HEK293 (cell line): ENCODE results near the gene ZBTB26.

ENCODE experiments used
- CTCF ChIA-PET: fragments of 350-600 bp; formaldehyde crosslinking; extraction: SDS; loops from one replicate; lab custom pipeline; 2021; ENCODE audit warnings: antibody characterized with exemption; lab: Yijun Ruan, JAX
- POLR2A ChIA-PET: fragments of 300-600 bp; formaldehyde crosslinking; extraction: SDS; loops from one replicate; lab custom pipeline; 2020; ENCODE audit warnings: antibody characterized with exemption, inconsistent platforms; lab: Yijun Ruan, JAX
- H3K27ac ChIP-seq: fragments of 200-500 bp; sonication (Bioruptor generic); 2 replicates; pipeline ENCODE4 v1.5.1; 2014; ENCODE audit warnings: low read depth, low read length, control low read depth, inconsistent platforms; ENCODE audit errors: extremely low read depth
- H3K36me3 ChIP-seq, 2 experiments: fragments of 200-500 bp in 1 of 2; sonication (Bioruptor generic) in 1 of 2; 1 replicate in 1 of 2; 2 replicates in 1 of 2; pipeline ENCODE4 v1.5.1; 2014 to 2017; ENCODE audit warnings: inconsistent platforms in 2 of 2, low read length in 2 of 2; ENCODE audit not compliant: control insufficient read depth in 2 of 2, insufficient read depth in 1 of 2
- H3K4me1 ChIP-seq: fragments of 200-500 bp; sonication (Bioruptor generic); 2 replicates; pipeline ENCODE4 v1.5.1; 2014; ENCODE audit warnings: mild to moderate bottlenecking, low read length, inconsistent platforms; ENCODE audit not compliant: control insufficient read depth, insufficient read depth
- H3K4me3 ChIP-seq: 2 replicates; pipeline ENCODE4 v1.5.1; 2011; ENCODE audit warnings: low read depth, mild to moderate bottlenecking, control low read depth, low read length, moderate library complexity
- H3K9me3 ChIP-seq: fragments of 200-500 bp; sonication (Bioruptor generic); 2 replicates; pipeline ENCODE4 v1.5.1; 2014; ENCODE audit warnings: low read depth, low read length, inconsistent platforms; ENCODE audit not compliant: control insufficient read depth, insufficient read depth
- FEZF1 ChIP-seq: fragments of 450-650 bp; formaldehyde crosslinking; IDR thresholded peaks from 2 replicates; pipeline ENCODE4 v1.5.1; 2016; ENCODE audit warnings: missing biosample characterization, missing genetic modification characterization
- KLF1 ChIP-seq: fragments of 450-650 bp; formaldehyde crosslinking; IDR thresholded peaks from 2 replicates; pipeline ENCODE4 v1.5.1; 2016; ENCODE audit warnings: missing biosample characterization, missing genetic modification characterization
- MYNN ChIP-seq: fragments of 450-650 bp; formaldehyde crosslinking; IDR thresholded peaks from 2 replicates; pipeline ENCODE4 v1.5.1; 2016; ENCODE audit warnings: missing biosample characterization, missing genetic modification characterization, borderline replicate concordance
- TRIM28 ChIP-seq: IDR thresholded peaks from 2 replicates; pipeline ENCODE4 v1.6.1; 2011; ENCODE audit warnings: low read length, control low read depth, borderline replicate concordance
- ZBTB20 ChIP-seq: fragments of 450-650 bp; formaldehyde crosslinking; IDR thresholded peaks from 2 replicates; pipeline ENCODE4 v1.5.1; 2016; ENCODE audit warnings: missing biosample characterization, missing genetic modification characterization
- ZFHX2 ChIP-seq: fragments of 450-650 bp; formaldehyde crosslinking; conservative IDR thresholded peaks from 2 replicates; pipeline ENCODE4 v1.5.1; 2016; ENCODE audit warnings: missing biosample characterization, missing genetic modification characterization
- ZFP3 ChIP-seq: fragments of 450-650 bp; formaldehyde crosslinking; IDR thresholded peaks from 2 replicates; pipeline ENCODE4 v1.5.1; 2016; ENCODE audit warnings: low read depth, missing biosample characterization, missing genetic modification characterization
- ZFP41 ChIP-seq: fragments of 450-650 bp; formaldehyde crosslinking; IDR thresholded peaks from 2 replicates; pipeline ENCODE4 v1.5.1; 2016; ENCODE audit warnings: missing biosample characterization, missing genetic modification characterization, borderline replicate concordance
- ZFP69B ChIP-seq: fragments of 450-650 bp; formaldehyde crosslinking; IDR thresholded peaks from 2 replicates; pipeline ENCODE4 v1.5.1; 2016; ENCODE audit warnings: missing biosample characterization, missing genetic modification characterization
- ZNF146 ChIP-seq: fragments of 450-650 bp; formaldehyde crosslinking; IDR thresholded peaks from 2 replicates; pipeline ENCODE4 v1.5.1; 2016; ENCODE audit warnings: missing biosample characterization, missing genetic modification characterization
- ZNF202 ChIP-seq: fragments of 450-650 bp; formaldehyde crosslinking; IDR thresholded peaks from 2 replicates; pipeline ENCODE4 v1.5.1; 2016; ENCODE audit warnings: missing biosample characterization, missing genetic modification characterization, borderline replicate concordance
- ZNF266 ChIP-seq: fragments of 450-650 bp; formaldehyde crosslinking; IDR thresholded peaks from 2 replicates; pipeline ENCODE4 v1.5.1; 2016; ENCODE audit warnings: missing biosample characterization, missing genetic modification characterization, low read depth
- ZNF311 ChIP-seq: fragments of 450-650 bp; formaldehyde crosslinking; IDR thresholded peaks from 2 replicates; pipeline ENCODE4 v1.5.1; 2017; ENCODE audit warnings: missing biosample characterization, missing genetic modification characterization, borderline replicate concordance
- ZNF335 ChIP-seq: fragments of 450-650 bp; formaldehyde crosslinking; conservative IDR thresholded peaks from 2 replicates; pipeline ENCODE4 v1.5.1; 2016; ENCODE audit warnings: missing biosample characterization, missing genetic modification characterization
- ZNF362 ChIP-seq: fragments of 450-650 bp; formaldehyde crosslinking; IDR thresholded peaks from 2 replicates; pipeline ENCODE4 v1.5.1; 2016; ENCODE audit warnings: missing biosample characterization, missing genetic modification characterization
- ZNF416 ChIP-seq: fragments of 450-650 bp; formaldehyde crosslinking; IDR thresholded peaks from 2 replicates; pipeline ENCODE4 v1.5.1; 2016; ENCODE audit warnings: missing biosample characterization, missing genetic modification characterization
- ZNF433 ChIP-seq: fragments of 450-650 bp; formaldehyde crosslinking; IDR thresholded peaks from 2 replicates; pipeline ENCODE4 v1.5.1; 2016; ENCODE audit warnings: missing biosample characterization, missing genetic modification characterization, low read depth
- ZNF48 ChIP-seq: fragments of 450-650 bp; formaldehyde crosslinking; IDR thresholded peaks from 2 replicates; pipeline ENCODE4 v1.5.1; 2016; ENCODE audit warnings: missing biosample characterization, missing genetic modification characterization
- ZNF501 ChIP-seq: fragments of 450-650 bp; formaldehyde crosslinking; IDR thresholded peaks from 2 replicates; pipeline ENCODE4 v1.5.1; 2016; ENCODE audit warnings: missing biosample characterization, missing genetic modification characterization
- ZNF521 ChIP-seq: fragments of 450-650 bp; formaldehyde crosslinking; IDR thresholded peaks from 2 replicates; pipeline ENCODE4 v1.5.1; 2017; ENCODE audit warnings: missing biosample characterization, mild to moderate bottlenecking, missing genetic modification characterization
- ZNF558 ChIP-seq: fragments of 450-650 bp; formaldehyde crosslinking; IDR thresholded peaks from 2 replicates; pipeline ENCODE4 v1.5.1; 2016; ENCODE audit warnings: missing biosample characterization, missing genetic modification characterization
- ZNF610 ChIP-seq: fragments of 450-650 bp; formaldehyde crosslinking; IDR thresholded peaks from 2 replicates; pipeline ENCODE4 v1.5.1; 2016; ENCODE audit warnings: missing biosample characterization, missing genetic modification characterization, borderline replicate concordance
- ZNF623 ChIP-seq: fragments of 450-650 bp; formaldehyde crosslinking; IDR thresholded peaks from 2 replicates; pipeline ENCODE4 v1.5.1; 2016; ENCODE audit warnings: missing biosample characterization, missing genetic modification characterization
- ZNF624 ChIP-seq: fragments of 450-650 bp; formaldehyde crosslinking; IDR thresholded peaks from 2 replicates; pipeline ENCODE4 v1.5.1; 2017; ENCODE audit warnings: missing biosample characterization, missing genetic modification characterization
- ZNF707 ChIP-seq: fragments of 450-650 bp; formaldehyde crosslinking; IDR thresholded peaks from 2 replicates; pipeline ENCODE4 v1.5.1; 2016; ENCODE audit warnings: missing biosample characterization, missing genetic modification characterization
- ZNF768 ChIP-seq: fragments of 450-650 bp; formaldehyde crosslinking; IDR thresholded peaks from 2 replicates; pipeline ENCODE4 v1.5.1; 2018; ENCODE audit warnings: missing biosample characterization, mild to moderate bottlenecking, missing genetic modification characterization
- ZSCAN30 ChIP-seq: fragments of 450-650 bp; IDR thresholded peaks from 2 replicates; pipeline ENCODE4 v1.5.1; 2018; ENCODE audit warnings: missing biosample characterization, mild to moderate bottlenecking, missing genetic modification characterization, moderate library complexity
- TF ChIP-seq, protein P1 (sequence below): fragments of 450-650 bp; formaldehyde crosslinking; IDR thresholded peaks from 2 replicates; pipeline ENCODE4 v1.5.1; 2016; ENCODE audit warnings: missing biosample characterization, missing genetic modification characterization
- TF ChIP-seq, protein P2 (sequence below): fragments of 450-650 bp; formaldehyde crosslinking; IDR thresholded peaks from 2 replicates; pipeline ENCODE4 v1.5.1; 2016; ENCODE audit warnings: missing biosample characterization, missing genetic modification characterization
- TF ChIP-seq, protein P3 (sequence below): fragments of 450-650 bp; formaldehyde crosslinking; IDR thresholded peaks from 2 replicates; pipeline ENCODE4 v1.5.1; 2017; ENCODE audit warnings: missing biosample characterization, missing genetic modification characterization
- TF ChIP-seq, protein P4 (sequence below): fragments of 450-650 bp; formaldehyde crosslinking; IDR thresholded peaks from 2 replicates; pipeline ENCODE4 v1.5.1; 2017; ENCODE audit warnings: missing biosample characterization, mild to moderate bottlenecking, missing genetic modification characterization, moderate library complexity

ZBTB26 gene

DNA sequence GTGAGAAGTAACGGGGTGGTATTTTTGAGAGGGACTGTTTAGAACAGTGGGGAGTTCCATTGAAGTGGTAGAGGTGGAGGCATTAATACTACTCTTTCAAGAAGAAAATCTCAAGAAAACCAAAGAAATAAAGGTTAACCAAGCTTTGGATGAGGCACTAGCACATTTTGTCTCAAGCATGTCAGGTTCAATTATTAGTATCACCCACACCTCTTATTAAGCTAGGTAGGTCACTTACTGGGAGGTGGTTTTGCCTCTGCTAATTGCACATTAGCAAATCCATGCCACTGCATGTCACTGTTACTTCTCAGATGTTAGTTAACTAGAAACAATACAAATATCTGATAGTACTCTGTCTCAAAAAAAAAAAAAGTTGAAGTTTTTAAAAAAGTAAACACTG is 19.7 kb upstream of the ZBTB26 start:
- Histone ChIP-seq H3K4me3 (no peak overlapping the region), H3K4me1 (0 out of 2 replicates have a peak, but pooled peaks cover 2% of the 10 kb centered on the region), H3K36me3 (no peaks in the 10 kb centered on the region), H3K9me3 (no peaks in the 10 kb centered on the region), H3K27ac (no peak overlapping the region)
- CTCF ChIA-PET: no interaction called here
- POLR2A ChIA-PET: interaction anchor here (0.7 to 1.2 kb wide), 2 partner anchors 10 to 57 kb away, joined by 3 to 4 read pairs; partner anchors contain the start of gene RABGAP1
- TF ChIP-seq ZFP69B (tag by site-specific recombination) (no peak), ZNF48 (no peak), ZFP3 (tag by site-specific recombination) (no peak), ZSCAN30 (tag by site-specific recombination) (no peak), ZNF433 (no peak), ZFP41 (no peak), ZNF521 (tag by site-specific recombination) (no peak), ZNF416 (tag by site-specific recombination) (no peak), ZNF335 (no peak), ZNF202 (no peak), ZNF311 (tag by site-specific recombination) (no peak), ZNF146 (no peak), KLF1 (tag by site-specific recombination) (no peak), FEZF1 (no peak), ZBTB20 (tag by site-specific recombination) (no peak), ZNF768 (tag by site-specific recombination) (no peak), ZFHX2 (tag by site-specific recombination) (no peak)
- TF ChIP-seq, protein P1, sequence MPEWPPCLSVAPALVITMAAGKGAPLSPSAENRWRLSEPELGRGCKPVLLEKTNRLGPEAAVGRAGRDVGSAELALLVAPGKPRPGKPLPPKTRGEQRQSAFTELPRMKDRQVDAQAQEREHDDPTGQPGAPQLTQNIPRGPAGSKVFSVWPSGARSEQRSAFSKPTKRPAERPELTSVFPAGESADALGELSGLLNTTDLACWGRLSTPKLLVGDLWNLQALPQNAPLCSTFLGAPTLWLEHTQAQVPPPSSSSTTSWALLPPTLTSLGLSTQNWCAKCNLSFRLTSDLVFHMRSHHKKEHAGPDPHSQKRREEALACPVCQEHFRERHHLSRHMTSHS (tag by site-specific recombination): no peak
- TF ChIP-seq, protein P2, sequence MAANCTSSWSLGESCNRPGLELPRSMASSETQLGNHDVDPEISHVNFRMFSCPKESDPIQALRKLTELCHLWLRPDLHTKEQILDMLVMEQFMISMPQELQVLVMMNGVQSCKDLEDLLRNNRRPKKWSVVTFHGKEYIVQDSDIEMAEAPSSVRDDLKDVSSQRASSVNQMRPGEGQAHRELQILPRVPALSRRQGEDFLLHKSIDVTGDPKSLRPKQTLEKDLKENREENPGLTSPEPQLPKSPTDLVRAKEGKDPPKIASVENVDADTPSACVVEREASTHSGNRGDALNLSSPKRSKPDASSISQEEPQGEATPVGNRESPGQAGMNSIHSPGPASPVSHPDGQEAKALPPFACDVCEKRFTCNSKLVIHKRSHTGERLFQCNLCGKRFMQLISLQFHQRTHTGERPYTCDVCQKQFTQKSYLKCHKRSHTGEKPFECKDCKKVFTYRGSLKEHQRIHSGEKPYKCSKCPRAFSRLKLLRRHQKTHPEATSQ (tag by site-specific recombination): no peak
- TF ChIP-seq, protein P3, sequence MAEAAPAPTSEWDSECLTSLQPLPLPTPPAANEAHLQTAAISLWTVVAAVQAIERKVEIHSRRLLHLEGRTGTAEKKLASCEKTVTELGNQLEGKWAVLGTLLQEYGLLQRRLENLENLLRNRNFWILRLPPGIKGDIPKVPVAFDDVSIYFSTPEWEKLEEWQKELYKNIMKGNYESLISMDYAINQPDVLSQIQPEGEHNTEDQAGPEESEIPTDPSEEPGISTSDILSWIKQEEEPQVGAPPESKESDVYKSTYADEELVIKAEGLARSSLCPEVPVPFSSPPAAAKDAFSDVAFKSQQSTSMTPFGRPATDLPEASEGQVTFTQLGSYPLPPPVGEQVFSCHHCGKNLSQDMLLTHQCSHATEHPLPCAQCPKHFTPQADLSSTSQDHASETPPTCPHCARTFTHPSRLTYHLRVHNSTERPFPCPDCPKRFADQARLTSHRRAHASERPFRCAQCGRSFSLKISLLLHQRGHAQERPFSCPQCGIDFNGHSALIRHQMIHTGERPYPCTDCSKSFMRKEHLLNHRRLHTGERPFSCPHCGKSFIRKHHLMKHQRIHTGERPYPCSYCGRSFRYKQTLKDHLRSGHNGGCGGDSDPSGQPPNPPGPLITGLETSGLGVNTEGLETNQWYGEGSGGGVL: no peak

GRCh38 chr9:122950263-122950662 is 19.0 kb upstream of the ZBTB26 start:
- Histone ChIP-seq H3K4me3 (no peak overlapping the region), H3K4me1 (0 out of 2 replicates have a peak, but pooled peaks cover 2% of the 10 kb centered on the region), H3K36me3 (no peaks in the 10 kb centered on the region), H3K9me3 (no peaks in the 10 kb centered on the region), H3K27ac (no peak overlapping the region)
- POLR2A ChIA-PET: interaction anchor here (1.2 kb wide), 1 partner anchor 10 kb away, joined by 4 read pairs; the partner anchor contains the start of gene RABGAP1
- CTCF ChIA-PET: no interaction called here
- TF ChIP-seq, protein P4, sequence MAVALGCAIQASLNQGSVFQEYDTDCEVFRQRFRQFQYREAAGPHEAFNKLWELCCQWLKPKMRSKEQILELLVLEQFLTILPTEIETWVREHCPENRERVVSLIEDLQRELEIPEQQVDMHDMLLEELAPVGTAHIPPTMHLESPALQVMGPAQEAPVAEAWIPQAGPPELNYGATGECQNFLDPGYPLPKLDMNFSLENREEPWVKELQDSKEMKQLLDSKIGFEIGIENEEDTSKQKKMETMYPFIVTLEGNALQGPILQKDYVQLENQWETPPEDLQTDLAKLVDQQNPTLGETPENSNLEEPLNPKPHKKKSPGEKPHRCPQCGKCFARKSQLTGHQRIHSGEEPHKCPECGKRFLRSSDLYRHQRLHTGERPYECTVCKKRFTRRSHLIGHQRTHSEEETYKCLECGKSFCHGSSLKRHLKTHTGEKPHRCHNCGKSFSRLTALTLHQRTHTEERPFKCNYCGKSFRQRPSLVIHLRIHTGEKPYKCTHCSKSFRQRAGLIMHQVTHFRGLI: no peak
- no peak for TF ChIP-seq ZNF558 (tag by site-specific recombination)
- TF ChIP-seq ZNF501 (tag by site-specific recombination): no peak
- no peak for TF ChIP-seq TRIM28
- no peak for TF ChIP-seq ZNF624 (tag by site-specific recombination)
- no peak for TF ChIP-seq ZNF610 (tag by site-specific recombination)
- no peak for TF ChIP-seq ZNF362 (tag by site-specific recombination)
- TF ChIP-seq ZNF623 (tag by site-specific recombination): no peak
- TF ChIP-seq ZNF707: no peak
- TF ChIP-seq MYNN (tag by site-specific recombination): no peak
- TF ChIP-seq, protein P2 (tag by site-specific recombination): no peak
- TF ChIP-seq ZNF266 (tag by site-specific recombination): no peak
